ACHN (cell line): ENCODE results near the gene EPS8L2.

ENCODE experiments used
- DNase-seq: peaks from one replicate; pipeline ENCODE4 v3.0.0-alpha.2; 2015
- in situ Hi-C: cut with HindIII; loops from 2 replicates; pipeline ENCODE4 v1.10.0; 2017; ENCODE audit warnings: low sequenced_read_pairs, low pct_ligation_motif_present, low pct_unique_long_range_greater_than_20kb

EPS8L2 gene

GRCh38 chr11:705646-706438 lies at the start of gene EPS8L2:
EPS8L2 (plus strand) TSS chr11:706231; CDS start chr11:709408, 3,177 bp downstream.
- peak; percentile 59 for DNase-seq
- in situ Hi-C loops = no loop called here

- in situ Hi-C loops = no loop called here
- DNase-seq = no peak
These were observed 49.6 kb upstream of the EPS8L2 start for GRCh38 chr11:656426-656825.

GRCh38 chr11:656866-657265 lies 49.2 kb upstream of the EPS8L2 start:
- no peak for DNase-seq
- in situ Hi-C loops = no loop called here

GRCh38 chr11:657691-658126 lies 48.3 kb upstream of the EPS8L2 start:
- in situ Hi-C loops = no loop called here
- DNase-seq = no peak

- no peak for DNase-seq
- in situ Hi-C loops = no loop called here
These were observed 46.4 kb upstream of the EPS8L2 start for GRCh38 chr11:659532-660085.

- in situ Hi-C loops = no loop called here
- DNase-seq = no peak
These were observed 45.8 kb upstream of the EPS8L2 start for GRCh38 chr11:660281-660680.

- no peak for DNase-seq
- in situ Hi-C loops = no loop called here
These were observed 45.2 kb upstream of the EPS8L2 start for GRCh38 chr11:660681-661444.

- DNase-seq = peak; percentile 54
- in situ Hi-C loops = no loop called here
These were observed 43.2 kb upstream of the EPS8L2 start for GRCh38 chr11:662689-663274.

GRCh38 chr11:665062-665703 lies 40.8 kb upstream of the EPS8L2 start:
- DNase-seq = no peak
- in situ Hi-C loops = no loop called here

- DNase-seq = no peak
- in situ Hi-C loops = no loop called here
These were observed 40.2 kb upstream of the EPS8L2 start for GRCh38 chr11:665704-666281.

GRCh38 chr11:673866-674265 lies 32.2 kb upstream of the EPS8L2 start:
- in situ Hi-C loops = no loop called here
- no peak for DNase-seq

- in situ Hi-C loops = no loop called here
- DNase-seq = no peak
These were observed 31.6 kb upstream of the EPS8L2 start for GRCh38 chr11:674406-674805.

- in situ Hi-C loops = no loop called here
- no peak for DNase-seq
These were observed 27.7 kb upstream of the EPS8L2 start for GRCh38 chr11:678297-678696.

- in situ Hi-C loops = no loop called here
- no peak for DNase-seq
These were observed 26.5 kb upstream of the EPS8L2 start for GRCh38 chr11:679271-680207.

GRCh38 chr11:680476-680875 lies 25.6 kb upstream of the EPS8L2 start:
- in situ Hi-C loops = no loop called here
- no peak for DNase-seq

GRCh38 chr11:680970-681369 lies 25.1 kb upstream of the EPS8L2 start:
- no peak for DNase-seq
- in situ Hi-C loops = no loop called here

- in situ Hi-C loops = no loop called here
- DNase-seq = no peak
These were observed 19.4 kb upstream of the EPS8L2 start for GRCh38 chr11:686451-687243.
